Type B pancreatic cell (in vitro differentiated cells): Measurements from ENCODE around the gene TMEM108. TPM values are rescaled to one million over a fixed set of nuclear protein-coding genes. Genes with fewer than 3 reads are reported as not detected.

Experiments
- DNase-seq: peaks from one replicate; pipeline ENCODE4 v3.0.0; 2021; ENCODE audit warnings: mixed read lengths; ENCODE audit not compliant: unreplicated experiment; ENCODE audit errors: extremely low spot score
- H3K27ac Mint-ChIP-seq: 2 replicates; pipeline ENCODE4 v1.8.0; 2021; ENCODE audit warnings: mild to moderate bottlenecking, mixed read lengths
- H3K27me3 Mint-ChIP-seq: 2 replicates; pipeline ENCODE4 v1.8.0; 2021; ENCODE audit warnings: mixed read lengths
- H3K36me3 Mint-ChIP-seq: 2 replicates; pipeline ENCODE4 v1.8.0; 2021; ENCODE audit warnings: mixed read lengths
- H3K4me1 Mint-ChIP-seq: one replicate; pipeline ENCODE4 v1.8.0; 2021; ENCODE audit warnings: mixed read lengths; ENCODE audit not compliant: unreplicated experiment
- H3K4me3 Mint-ChIP-seq: 2 replicates; pipeline ENCODE4 v1.8.0; 2021; ENCODE audit warnings: mild to moderate bottlenecking, mixed read lengths
- H3K9me3 Mint-ChIP-seq: 2 replicates; pipeline ENCODE4 v1.8.0; 2021; ENCODE audit warnings: mixed read lengths
- CTCF ChIP-seq: fragments of 200-600 bp; sonication (generic); conservative IDR thresholded peaks from 2 replicates; pipeline ENCODE4 v1.5.0; 2021; ENCODE audit warnings: antibody characterized with exemption, mild to moderate bottlenecking
- total RNA-seq: library from RNA; stranded (reverse); gene quantifications from 2 replicates; pipeline ENCODE4 v1.2.1, GENCODE V29; 2021; ENCODE audit warnings: low replicate concordance

The TMEM108 gene
- total RNA-seq, 1 donor from 2014 or later = 7.4 TPM

DNA sequence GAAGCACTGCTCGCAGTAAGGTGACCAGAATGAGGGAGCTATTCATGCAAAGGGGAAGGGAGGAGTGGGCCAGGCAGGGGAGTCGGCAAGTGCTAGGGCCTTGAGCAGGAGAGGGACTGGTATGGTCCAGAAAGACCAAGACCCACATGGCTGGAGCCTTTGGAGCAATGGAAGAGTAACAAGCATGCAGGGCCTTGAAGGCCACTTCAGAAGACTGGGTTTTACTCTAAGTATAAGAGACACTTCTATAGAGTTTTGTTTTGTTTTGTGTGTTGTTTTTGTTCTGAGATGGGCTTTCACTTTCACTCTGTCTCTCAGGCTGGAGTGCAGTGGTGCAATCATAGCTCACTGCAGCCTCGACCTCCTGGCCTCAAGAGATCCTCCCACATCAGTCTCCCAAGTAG is 403.7 kb downstream of the TMEM108 start:
- TF ChIP-seq CTCF = no peak
- H3K9me3 Mint-ChIP-seq = peaks cover 8% of the 10 kb centered on the region
- no peaks in the 10 kb centered on the region for H3K27me3 Mint-ChIP-seq
- H3K4me1 Mint-ChIP-seq = peaks cover 5% of the 10 kb centered on the region
- no peaks in the 10 kb centered on the region for H3K36me3 Mint-ChIP-seq
- no peak overlapping the region for H3K27ac Mint-ChIP-seq
- DNase-seq = no peak
- H3K4me3 Mint-ChIP-seq = no peak overlapping the region

- Mint-ChIP-seq H3K4me1 (peaks cover 5% of the 10 kb centered on the region), H3K4me3 (no peak overlapping the region), H3K36me3 (no peaks in the 10 kb centered on the region), H3K9me3 (peaks cover 8% of the 10 kb centered on the region), H3K27me3 (peaks cover 4% of the 10 kb centered on the region), H3K27ac (no peak overlapping the region)
- no peak for TF ChIP-seq CTCF
- DNase-seq = no peak
Measured at GRCh38 chr3:133442518-133442917, 404.3 kb downstream of the TMEM108 start.

DNA sequence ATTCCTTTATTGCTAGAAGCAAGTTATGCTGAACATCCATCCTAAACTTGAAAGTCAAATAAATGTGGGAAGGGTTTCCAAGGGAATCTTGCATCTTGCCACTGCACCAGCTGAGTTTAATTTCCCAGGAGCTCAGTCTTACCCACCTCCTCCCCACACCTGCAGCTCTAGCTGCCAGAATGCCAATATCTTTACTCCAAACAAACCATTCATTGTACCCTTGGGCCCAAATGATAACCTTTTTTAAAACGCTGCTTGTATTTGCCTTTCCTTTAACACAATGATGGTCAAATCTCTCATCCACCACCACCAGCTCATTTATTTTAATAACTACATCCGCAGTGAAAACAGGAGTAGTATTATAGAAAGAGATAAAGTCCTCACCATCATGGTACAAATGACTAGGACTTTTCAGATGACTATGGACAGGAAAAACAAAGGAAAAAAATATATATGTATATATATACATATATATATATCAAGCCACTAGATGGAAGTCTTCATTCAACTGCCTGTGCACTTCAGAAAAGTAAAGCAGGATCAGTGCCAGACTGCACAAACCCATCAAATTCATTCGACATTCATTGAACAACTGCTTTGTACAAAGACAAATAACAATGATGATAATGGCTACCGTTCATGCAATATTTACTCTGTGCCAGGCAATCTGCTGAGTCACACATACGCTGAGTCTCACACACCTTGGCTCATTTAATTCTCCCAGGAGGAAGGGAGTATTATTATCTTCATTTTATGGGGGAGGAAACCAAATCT is 405.6 kb downstream of the TMEM108 start:
- Mint-ChIP-seq H3K27me3 (peaks cover 4% of the 10 kb centered on the region), H3K27ac (no peak overlapping the region), H3K4me3 (no peak overlapping the region), H3K9me3 (peaks cover 8% of the 10 kb centered on the region), H3K4me1 (peaks cover 7% of the 10 kb centered on the region), H3K36me3 (no peaks in the 10 kb centered on the region)
- TF ChIP-seq CTCF = peak; percentile 22
- DNase-seq = no peak

DNA sequence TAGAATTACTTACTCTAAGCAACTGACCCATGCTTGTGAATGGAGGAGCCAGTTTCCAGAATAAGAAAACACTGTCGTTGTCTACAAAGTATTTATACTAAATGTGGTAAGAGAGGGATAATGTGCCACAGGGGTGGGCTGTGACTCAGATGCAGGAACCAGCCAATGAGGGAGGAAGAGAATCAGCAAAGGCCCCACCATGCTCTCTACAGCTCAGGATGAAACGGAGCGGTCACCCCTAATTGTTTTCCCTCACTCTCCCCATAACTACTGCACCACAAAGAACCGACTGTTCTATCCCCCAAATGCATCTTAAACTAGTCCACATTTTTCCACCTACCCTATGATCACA is 406.2 kb downstream of the TMEM108 start:
- TF ChIP-seq CTCF = no peak
- Mint-ChIP-seq H3K4me3 (no peak overlapping the region), H3K9me3 (peaks cover 5% of the 10 kb centered on the region), H3K4me1 (peaks cover 9% of the 10 kb centered on the region), H3K27me3 (peaks cover 4% of the 10 kb centered on the region), H3K36me3 (no peaks in the 10 kb centered on the region), H3K27ac (no peak overlapping the region)
- no peak for DNase-seq

GRCh38 chr3:133445108-133445507 is 406.9 kb downstream of the TMEM108 start:
- H3K36me3 Mint-ChIP-seq = no peaks in the 10 kb centered on the region
- peaks cover 4% of the 10 kb centered on the region for H3K27me3 Mint-ChIP-seq
- peaks cover 9% of the 10 kb centered on the region for H3K4me1 Mint-ChIP-seq
- TF ChIP-seq CTCF = no peak
- H3K4me3 Mint-ChIP-seq = no peak overlapping the region
- no peak overlapping the region for H3K27ac Mint-ChIP-seq
- DNase-seq = no peak
- no peaks in the 10 kb centered on the region for H3K9me3 Mint-ChIP-seq
